H9 (cell line): Measurements from ENCODE around the gene ZNF212. TPM values are rescaled to one million over a fixed set of nuclear protein-coding genes. Genes with fewer than 3 reads are reported as not detected.

ENCODE experiments used
- DNase-seq: peaks from one replicate; pipeline ENCODE4 v3.0.0-alpha.2; 2017
- H2AFZ ChIP-seq: one replicate; pipeline ENCODE4 v1.6.1; 2013; ENCODE audit warnings: mild to moderate bottlenecking, low read length, control low read depth, moderate library complexity
- H2AK5ac ChIP-seq: 2 replicates; pipeline ENCODE4 v1.6.1; 2013; ENCODE audit warnings: low read length, control low read depth, mixed read lengths; ENCODE audit not compliant: insufficient read length
- H2BK120ac ChIP-seq: one replicate; pipeline ENCODE4 v1.6.1; 2013; ENCODE audit warnings: low read depth, mild to moderate bottlenecking, low read length, control low read depth, inconsistent platforms; ENCODE audit not compliant: poor library complexity, severe bottlenecking
- H2BK12ac ChIP-seq: 2 replicates; pipeline ENCODE4 v1.6.1; 2013; ENCODE audit warnings: low read length, control low read depth, mixed read lengths, low read depth; ENCODE audit not compliant: insufficient read length
- H2BK15ac ChIP-seq: 2 replicates; pipeline ENCODE4 v1.6.1; 2013; ENCODE audit warnings: low read depth, low read length, control low read depth
- H2BK20ac ChIP-seq: one replicate; pipeline ENCODE4 v1.6.1; 2013; ENCODE audit warnings: low read depth, mild to moderate bottlenecking, low read length, control low read depth, inconsistent platforms; ENCODE audit not compliant: poor library complexity, severe bottlenecking
- H2BK5ac ChIP-seq: 2 replicates; pipeline ENCODE4 v1.6.1; 2013; ENCODE audit warnings: low read length, control low read depth, mixed read lengths; ENCODE audit not compliant: insufficient read length
- H3K14ac ChIP-seq: 2 replicates; pipeline ENCODE4 v1.6.1; 2013; ENCODE audit warnings: low read length, control low read depth; ENCODE audit not compliant: insufficient read depth
- H3K18ac ChIP-seq: 2 replicates; pipeline ENCODE4 v1.6.1; 2013; ENCODE audit warnings: low read depth, mild to moderate bottlenecking, mixed read lengths, low read length, control low read depth; ENCODE audit not compliant: insufficient read length
- H3K23ac ChIP-seq: 2 replicates; pipeline ENCODE4 v1.6.1; 2013; ENCODE audit warnings: low read length, control low read depth, mixed read lengths, low read depth; ENCODE audit not compliant: insufficient read length
- H3K23me2 ChIP-seq: 2 replicates; pipeline ENCODE4 v1.6.1; 2013; ENCODE audit warnings: low read depth, mild to moderate bottlenecking, mixed read lengths, low read length, control low read depth; ENCODE audit not compliant: insufficient read length, poor library complexity, severe bottlenecking
- H3K27ac ChIP-seq: 2 replicates; pipeline ENCODE4 v1.5.1; 2013; ENCODE audit warnings: low read length, control low read depth, mixed read lengths, low read depth; ENCODE audit not compliant: insufficient read length
- H3K27me3 ChIP-seq: 2 replicates; pipeline ENCODE4 v1.6.1; 2013; ENCODE audit warnings: low read length, control low read depth, inconsistent platforms; ENCODE audit not compliant: insufficient read depth
- H3K4ac ChIP-seq: 2 replicates; pipeline ENCODE4 v1.6.1; 2013; ENCODE audit warnings: low read depth, mild to moderate bottlenecking, control low read depth, inconsistent platforms, low read length, moderate library complexity
- H3K4me1 ChIP-seq: 2 replicates; pipeline ENCODE4 v1.6.1; 2013; ENCODE audit warnings: low read length, control low read depth, inconsistent platforms; ENCODE audit not compliant: insufficient read depth
- H3K4me2 ChIP-seq: 2 replicates; pipeline ENCODE4 v1.6.1; 2013; ENCODE audit warnings: low read length, control low read depth, mixed read lengths; ENCODE audit not compliant: insufficient read length, insufficient read depth
- H3K56ac ChIP-seq: 2 replicates; pipeline ENCODE4 v1.6.1; 2013; ENCODE audit warnings: low read depth, mild to moderate bottlenecking, mixed read lengths, low read length, control low read depth; ENCODE audit not compliant: insufficient read length
- H3K79me1 ChIP-seq: 2 replicates; pipeline ENCODE4 v1.6.1; 2013; ENCODE audit warnings: low read depth, mild to moderate bottlenecking, moderate library complexity, low read length, control low read depth, inconsistent platforms; ENCODE audit not compliant: insufficient read depth, poor library complexity, severe bottlenecking
- H3K79me2 ChIP-seq: 2 replicates; pipeline ENCODE4 v1.6.1; 2013; ENCODE audit warnings: low read length, control low read depth, inconsistent platforms; ENCODE audit not compliant: insufficient read depth
- H3K9ac ChIP-seq: 2 replicates; pipeline ENCODE4 v1.6.1; 2013; ENCODE audit warnings: low read length, control low read depth, mixed read lengths; ENCODE audit not compliant: insufficient read length; ENCODE audit errors: extremely low read depth
- H3K9me3 ChIP-seq: one replicate; pipeline ENCODE4 v1.6.1; 2013; ENCODE audit warnings: low read depth, low read length, inconsistent platforms; ENCODE audit not compliant: control insufficient read depth
- H3T11ph ChIP-seq: one replicate; pipeline ENCODE4 v1.6.1; 2013; ENCODE audit warnings: mild to moderate bottlenecking, low read length, control low read depth, inconsistent platforms
- H4K20me1 ChIP-seq: one replicate; pipeline ENCODE4 v1.6.1; 2013; ENCODE audit not compliant: control insufficient read depth, insufficient read length, insufficient read depth
- H4K5ac ChIP-seq: 2 replicates; pipeline ENCODE4 v1.6.1; 2013; ENCODE audit warnings: low read depth, mild to moderate bottlenecking, mixed read lengths, low read length, control low read depth; ENCODE audit not compliant: insufficient read length
- H4K8ac ChIP-seq: replicated peaks from 2 replicates; pipeline ENCODE4 v1.6.1; 2013; ENCODE audit warnings: low read length, control low read depth, mixed read lengths, low read depth; ENCODE audit not compliant: insufficient read length
- H4K91ac ChIP-seq: 2 replicates; pipeline ENCODE4 v1.6.1; 2013; ENCODE audit warnings: low read depth, mild to moderate bottlenecking, moderate library complexity, mixed read lengths, low read length, control low read depth; ENCODE audit not compliant: insufficient read length
- H3K27ac Mint-ChIP-seq, 3 experiments: 2 replicates in 2 of 3; 3 replicates in 1 of 3; pipeline ENCODE4 v1.8.0; 2020 to 2021; ENCODE audit warnings: mixed read lengths in 3 of 3, mild to moderate bottlenecking in 1 of 3, moderate library complexity in 1 of 3
- H3K27me3 Mint-ChIP-seq: 2 replicates; pipeline ENCODE4 v1.8.0; 2021; ENCODE audit warnings: low read depth, mild to moderate bottlenecking, moderate library complexity, mixed read lengths
- H3K36me3 Mint-ChIP-seq, 3 experiments: 2 replicates in 2 of 3; 3 replicates in 1 of 3; pipeline ENCODE4 v1.8.0; 2020 to 2021; ENCODE audit warnings: low read depth in 3 of 3, mixed read lengths in 3 of 3; ENCODE audit not compliant: insufficient read depth in 1 of 3
- H3K4me1 Mint-ChIP-seq, 2 experiments: 2 replicates each; pipeline ENCODE4 v1.8.0; 2020; ENCODE audit warnings: mixed read lengths in 2 of 2
- H3K4me3 Mint-ChIP-seq, 2 experiments: 2 replicates in 1 of 2; 3 replicates in 1 of 2; pipeline ENCODE4 v1.8.0; 2020 to 2021; ENCODE audit warnings: mild to moderate bottlenecking in 2 of 2, mixed read lengths in 2 of 2, moderate library complexity in 1 of 2
- H3K9me3 Mint-ChIP-seq, 2 experiments: 2 replicates in 1 of 2; 3 replicates in 1 of 2; pipeline ENCODE4 v1.8.0; 2020; ENCODE audit warnings: mild to moderate bottlenecking in 2 of 2, mixed read lengths in 2 of 2, moderate library complexity in 1 of 2
- CTCF ChIP-seq: fragments of 200-600 bp; sonication (generic); conservative IDR thresholded peaks from 3 replicates; pipeline ENCODE4 v1.8.0; 2021; ENCODE audit warnings: antibody characterized with exemption, mild to moderate bottlenecking
- WGBS: extraction: QIAGEN DNeasy Blood & Tissue Kit; methylation state at CpG from one replicate; pipeline ENCODE4 v1.1.7; 2013; ENCODE audit warnings: missing lambda C conversion rate, low lambda C conversion rate, mixed read lengths; ENCODE audit not compliant: insufficient read length; ENCODE audit errors: extremely low coverage; 5-methylcytosine and 5-hydroxymethylcytosine counted together
- total RNA-seq: library from RNA; stranded (reverse); gene quantifications from 2 replicates; pipeline ENCODE4 v1.2.1, GENCODE V29; 2021

Gene ZNF212
- total RNA-seq, 1 experiment from 2014 or later = 21.1 TPM

GRCh38 chr7:149261316-149261828, 21.9 kb downstream of the ZNF212 start:
- peak overlapping the region; percentile 51 for H3K14ac ChIP-seq
- no peaks in the 10 kb centered on the region for H3K27me3 ChIP-seq
- H4K20me1 ChIP-seq = no peaks in the 10 kb centered on the region
- peak overlapping the region; percentile 52 for H3K4me2 ChIP-seq
- H3K9ac ChIP-seq = no peak overlapping the region
- no peak overlapping the region for H3T11ph ChIP-seq
- H2BK20ac ChIP-seq = no peak overlapping the region
- no CpG with 5 or more reads among the region's 16 CpGs for WGBS
- H2BK5ac ChIP-seq = no peak overlapping the region
- H3K4me1 ChIP-seq = no peaks in the 10 kb centered on the region
- no peak overlapping the region for H4K91ac ChIP-seq
- no peak overlapping the region for H2BK120ac ChIP-seq
- peak overlapping the region; percentile 32 for H3K18ac ChIP-seq
- H4K5ac ChIP-seq = no peak overlapping the region
- Mint-ChIP-seq H3K4me3 (peak overlapping the region; percentile 63 to 85), H3K27ac (no peak overlapping the region), H3K4me1 (peaks cover 0 to 10% of the 10 kb centered on the region in 2 experiments; a peak in 3 of 4 replicates), H3K27me3 (peaks cover 6% of the 10 kb centered on the region), H3K9me3 (no peaks in the 10 kb centered on the region), H3K36me3 (peaks cover 5 to 11% (median 9%) of the 10 kb centered on the region in 3 experiments; a peak in 6 of 7 replicates)
- H2AFZ ChIP-seq = no peak overlapping the region
- no peak overlapping the region for H3K27ac ChIP-seq
- no peak overlapping the region for H2BK15ac ChIP-seq
- H3K9me3 ChIP-seq = no peaks in the 10 kb centered on the region
- H2BK12ac ChIP-seq = no peak overlapping the region
- H3K56ac ChIP-seq = no peak overlapping the region
- no peak overlapping the region for H3K4ac ChIP-seq
- no peaks in the 10 kb centered on the region for H3K23me2 ChIP-seq
- no peak for TF ChIP-seq CTCF
- no peak overlapping the region for H4K8ac ChIP-seq
- no peaks in the 10 kb centered on the region; the same call in 1 of the 2 replicates for H3K79me2 ChIP-seq
- DNase-seq = no peak
- no peaks in the 10 kb centered on the region for H3K79me1 ChIP-seq
- no peak overlapping the region for H3K23ac ChIP-seq
- no peak overlapping the region for H2AK5ac ChIP-seq
